Fibroblast of the aortic adventitia (primary cell): ENCODE results near the gene FBXL13. TPM values are rescaled to one million over a fixed set of nuclear protein-coding genes. Genes with fewer than 3 reads are reported as not detected.
"Not testable (repeated sequence)": the region's sequence is repeated elsewhere in the genome, so short reads cannot be mapped to it uniquely, and the experiment has no call there.

ENCODE experiments used
- DNase-seq: peaks from one replicate; pipeline ENCODE4 v3.0.0-alpha.2; 2010; ENCODE audit warnings: low read depth
- H3K4me3 ChIP-seq: 2 replicates; pipeline ENCODE4 v1.5.1; 2011; ENCODE audit warnings: low read depth, mild to moderate bottlenecking, control low read depth, low read length, moderate library complexity
- CTCF ChIP-seq: IDR thresholded peaks from 2 replicates; pipeline ENCODE4 v1.5.1; 2011; ENCODE audit warnings: mild to moderate bottlenecking, low read length, control low read depth, inconsistent platforms; ENCODE audit not compliant: insufficient read depth
- total RNA-seq: library from RNA; depleted of rRNA; stranded (reverse); fragments of >200 nt; gene quantifications from 2 replicates; pipeline ENCODE4 v1.2.3, GENCODE V29; 2012; ENCODE audit warnings: low replicate concordance

Gene FBXL13
- total RNA-seq, 1 donor, result 3.4 TPM

- no peak overlapping the region for H3K4me3 ChIP-seq
- DNase-seq, result no peak
- TF ChIP-seq CTCF, result no peak
Observed at GRCh38 chr7:102813191-102814024, 261.2 kb downstream of the FBXL13 start.

GRCh38 chr7:102811942-102812678, 262.5 kb downstream of the FBXL13 start:
- TF ChIP-seq CTCF, result no peak
- no peak overlapping the region for H3K4me3 ChIP-seq
- DNase-seq, result no peak

GRCh38 chr7:102810916-102811315, 263.7 kb downstream of the FBXL13 start:
- TF ChIP-seq CTCF, result no peak

GRCh38 chr7:102806613-102807012, 268.0 kb downstream of the FBXL13 start:
- no peak for TF ChIP-seq CTCF
- no peak overlapping the region for H3K4me3 ChIP-seq
- DNase-seq, result no peak

More at GRCh38 chr7:102810916-102811315, 263.7 kb downstream of the FBXL13 start:
- DNase-seq, result no peak
- H3K4me3 ChIP-seq, result no peak overlapping the region

GRCh38 chr7:102795987-102796595, 278.5 kb downstream of the FBXL13 start:
- not testable (repeated sequence) for H3K4me3 ChIP-seq
- peak; percentile 58 for DNase-seq

GRCh38 chr7:102794567-102794966, 280.0 kb downstream of the FBXL13 start:
- peak; percentile 25 for DNase-seq
- not testable (repeated sequence) for H3K4me3 ChIP-seq

GRCh38 chr7:102791831-102792230, 282.8 kb downstream of the FBXL13 start:
- not testable (repeated sequence) for H3K4me3 ChIP-seq
- DNase-seq, result peak; percentile 12

- not testable (repeated sequence) for H3K4me3 ChIP-seq, DNase-seq
Observed at GRCh38 chr7:102791367-102791766, 283.2 kb downstream of the FBXL13 start.

GRCh38 chr7:102790364-102791100, 284.1 kb downstream of the FBXL13 start:
- DNase-seq, H3K4me3 ChIP-seq: not testable (repeated sequence)

GRCh38 chr7:102788770-102789169, 285.8 kb downstream of the FBXL13 start:
- not testable (repeated sequence) for H3K4me3 ChIP-seq, DNase-seq

- H3K4me3 ChIP-seq, DNase-seq: not testable (repeated sequence)
Observed at GRCh38 chr7:102780926-102781325, 293.7 kb downstream of the FBXL13 start.

GRCh38 chr7:102778663-102779062, 295.9 kb downstream of the FBXL13 start:
- not testable (repeated sequence) for H3K4me3 ChIP-seq, DNase-seq

GRCh38 chr7:102776217-102776616, 298.4 kb downstream of the FBXL13 start:
- not testable (repeated sequence) for H3K4me3 ChIP-seq, DNase-seq
